Inferior parietal cortex (tissue), 1 donor: Measurements from ENCODE around the gene COL23A1.

Experiments
- DNase-seq: peaks from one replicate; pipeline ENCODE4 v3.0.0-alpha.2; 2016; ENCODE audit errors: extremely low spot score

The COL23A1 gene

DNA sequence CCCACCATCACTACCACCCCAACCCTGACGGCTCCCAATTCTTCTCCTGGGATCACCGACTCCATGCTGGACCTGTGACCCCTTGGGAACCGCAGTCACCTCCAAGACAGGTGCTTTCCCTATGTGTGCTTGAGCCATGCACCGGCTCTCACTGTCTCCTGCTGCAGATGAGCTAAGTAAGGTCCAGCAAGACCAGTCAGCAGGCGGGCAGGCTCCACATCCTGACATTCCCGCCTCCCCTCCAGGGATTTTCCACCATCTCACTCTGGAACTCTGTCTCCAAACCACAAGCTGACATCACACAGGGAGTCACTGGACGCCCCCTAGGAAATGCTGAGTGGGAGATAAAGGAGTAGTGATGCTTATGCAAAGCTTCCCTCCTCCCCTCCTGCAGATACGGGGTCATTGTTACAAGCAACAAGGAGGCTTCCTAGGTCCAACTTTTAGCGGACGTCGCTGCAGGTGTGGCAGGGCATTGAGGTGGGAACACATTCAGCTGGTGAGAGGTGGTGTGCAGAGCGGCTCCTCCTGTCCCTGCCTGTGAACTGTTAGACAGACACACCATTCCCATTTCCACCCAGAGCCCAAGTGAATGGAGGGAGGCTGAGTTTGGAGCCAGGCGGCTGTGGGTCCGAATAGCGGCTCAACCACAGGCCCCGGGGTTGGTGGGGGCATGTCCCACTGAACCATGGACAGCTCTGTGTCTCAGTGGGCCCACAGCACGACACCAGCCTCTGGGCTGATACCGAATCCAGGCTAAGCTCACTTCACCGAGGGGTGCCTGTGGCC, 228.3 kb downstream of the COL23A1 start:
- no peak for DNase-seq

GRCh38 chr5:178360926-178361235, 229.3 kb downstream of the COL23A1 start:
- DNase-seq, result no peak

GRCh38 chr5:178360222-178360925, 229.8 kb downstream of the COL23A1 start:
- no peak for DNase-seq

GRCh38 chr5:178359738-178360137, 230.5 kb downstream of the COL23A1 start:
- DNase-seq, result no peak

DNA sequence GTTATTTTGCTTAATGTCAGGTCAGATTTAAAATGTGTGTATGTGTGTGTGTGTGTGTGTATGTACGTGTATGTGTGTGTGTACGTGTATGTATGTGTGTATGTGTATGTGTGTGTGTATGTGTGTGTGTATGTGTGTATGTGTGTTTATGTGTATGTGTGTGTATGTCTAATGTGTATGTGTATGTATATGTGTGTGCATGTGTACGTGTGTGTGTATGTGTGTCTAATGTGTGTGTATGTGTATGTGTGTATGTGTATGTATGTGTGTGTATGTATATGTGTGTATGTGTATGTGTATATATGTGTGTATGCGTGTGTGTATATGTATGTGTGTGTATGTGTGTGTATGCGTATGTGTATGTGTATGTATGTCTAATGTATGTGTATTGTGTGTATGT, 232.5 kb downstream of the COL23A1 start:
- DNase-seq, result no peak

DNA sequence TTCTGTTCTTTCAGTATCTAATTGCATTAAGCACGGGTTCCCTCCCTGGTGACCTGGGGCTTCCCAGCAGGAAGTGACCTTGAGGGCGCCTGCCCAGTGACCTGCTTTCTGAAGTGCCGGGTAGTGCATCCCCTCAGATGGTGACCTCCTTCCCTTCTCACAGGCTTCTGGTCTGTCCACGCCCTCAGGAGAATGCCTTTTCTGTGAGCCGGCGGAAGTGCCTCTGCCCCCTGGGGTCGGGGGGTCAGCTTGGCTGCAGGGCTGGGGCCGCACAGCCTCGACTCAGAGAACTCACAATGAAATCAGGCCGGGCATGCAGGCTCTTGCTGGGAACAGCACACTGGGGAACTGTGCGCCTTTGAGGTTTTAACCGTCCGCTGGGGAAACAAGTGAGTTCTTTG, 233.1 kb downstream of the COL23A1 start:
- DNase-seq, result no peak

DNA sequence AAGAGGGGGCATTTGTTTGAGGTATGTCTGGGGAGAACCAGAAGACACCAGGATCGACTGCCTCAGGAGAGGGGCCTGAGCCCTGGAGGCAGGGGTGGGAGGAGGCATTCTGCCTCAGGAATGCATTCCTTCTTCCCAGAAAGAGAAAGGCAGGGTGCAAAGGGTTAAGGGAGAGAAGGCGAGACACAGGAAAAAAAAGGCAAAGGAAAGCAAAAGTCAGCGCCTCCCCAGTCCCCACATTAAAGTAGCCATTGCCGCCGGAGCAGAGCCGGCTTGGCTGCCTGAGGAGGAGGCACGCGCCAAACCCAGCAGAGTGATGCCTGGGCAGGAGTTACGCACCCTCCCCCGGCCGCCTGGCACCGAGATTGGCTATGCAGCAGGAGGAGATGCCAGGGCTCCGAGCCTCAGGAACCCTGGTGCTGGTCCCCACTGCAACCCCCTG, 233.7 kb downstream of the COL23A1 start:
- no peak for DNase-seq

DNA sequence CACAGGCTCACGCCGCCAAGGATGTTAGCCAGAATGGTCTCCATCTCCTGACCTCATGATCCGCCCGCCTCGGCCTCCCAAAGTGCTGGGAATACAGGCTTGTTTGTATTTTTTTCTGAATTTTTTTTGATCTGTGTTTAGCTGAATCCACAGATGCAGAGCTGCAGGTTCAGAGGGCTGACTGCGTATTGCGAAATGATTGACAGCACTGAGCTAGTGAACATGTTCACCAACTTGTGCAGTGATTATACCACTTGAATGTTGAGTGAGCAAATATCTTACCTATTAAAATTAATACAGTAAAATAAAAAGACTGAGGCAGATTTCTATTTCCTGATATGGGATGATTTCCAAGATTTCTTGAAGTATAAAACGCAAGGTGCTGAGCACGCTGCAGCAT, 234.5 kb downstream of the COL23A1 start:
- DNase-seq, result no peak

DNA sequence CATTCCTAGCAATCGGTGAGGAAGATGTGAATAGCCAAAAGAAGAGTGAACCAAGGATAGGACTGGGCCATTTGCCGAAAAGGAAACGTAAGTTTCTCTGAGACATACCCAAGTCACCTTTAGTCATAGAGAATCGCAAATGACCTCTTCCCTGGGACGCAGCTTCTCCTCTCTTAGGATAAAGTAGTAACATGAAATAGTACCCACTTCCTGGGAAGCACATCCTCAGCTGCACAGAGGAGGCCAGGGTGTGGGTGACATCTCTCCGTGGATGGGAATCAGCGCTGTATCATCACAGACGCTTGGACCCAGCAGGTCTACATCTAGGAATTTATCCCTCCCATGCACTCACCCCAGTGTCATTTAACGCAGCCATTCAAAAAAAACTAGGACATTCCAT, 236.7 kb downstream of the COL23A1 start:
- DNase-seq, result no peak

- no peak for DNase-seq
These were observed 238.2 kb downstream of the COL23A1 start for GRCh38 chr5:178352035-178352349.

DNA sequence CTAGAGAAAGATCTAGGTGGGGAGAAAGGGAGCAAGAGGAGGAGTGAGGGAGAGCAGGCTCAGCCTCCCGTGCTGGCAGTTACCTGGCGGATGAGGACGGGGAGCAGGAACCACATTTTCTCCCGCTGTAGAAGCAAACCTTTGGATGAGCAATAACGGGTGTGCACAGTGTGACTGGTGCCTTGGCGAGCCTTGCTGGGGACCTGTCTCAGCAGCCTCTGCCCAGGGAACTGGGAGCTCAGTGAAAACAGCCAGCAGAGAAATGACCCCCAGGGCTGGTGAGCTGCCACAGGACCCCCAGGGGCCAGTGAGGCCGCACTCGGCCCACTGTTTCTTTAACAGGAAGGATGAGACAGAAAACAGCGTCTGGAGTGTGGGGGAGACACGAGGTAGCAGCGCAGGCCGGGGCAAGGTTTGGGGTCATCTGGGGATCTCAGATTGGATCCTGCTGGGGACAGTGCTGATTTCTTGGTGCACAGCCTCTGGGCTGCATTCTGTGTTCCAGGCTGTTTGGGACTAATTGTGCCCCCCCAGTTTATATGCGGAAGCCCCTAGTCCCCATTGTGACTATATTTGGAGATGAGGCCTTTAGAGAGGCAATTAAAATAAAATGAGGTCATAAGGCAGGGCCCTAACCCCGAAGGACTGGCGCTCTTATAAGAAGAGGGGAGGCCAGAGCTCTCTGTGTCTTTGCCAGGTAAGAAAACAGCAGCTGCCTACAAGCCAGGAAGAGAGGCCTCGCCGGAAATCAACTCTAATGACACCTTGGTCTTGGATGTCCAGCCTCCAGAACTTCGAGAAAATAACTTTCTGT, 238.8 kb downstream of the COL23A1 start:
- no peak for DNase-seq

GRCh38 chr5:178350361-178351220, 239.6 kb downstream of the COL23A1 start:
- no peak for DNase-seq

GRCh38 chr5:178349625-178350353, 240.4 kb downstream of the COL23A1 start:
- no peak for DNase-seq

DNA sequence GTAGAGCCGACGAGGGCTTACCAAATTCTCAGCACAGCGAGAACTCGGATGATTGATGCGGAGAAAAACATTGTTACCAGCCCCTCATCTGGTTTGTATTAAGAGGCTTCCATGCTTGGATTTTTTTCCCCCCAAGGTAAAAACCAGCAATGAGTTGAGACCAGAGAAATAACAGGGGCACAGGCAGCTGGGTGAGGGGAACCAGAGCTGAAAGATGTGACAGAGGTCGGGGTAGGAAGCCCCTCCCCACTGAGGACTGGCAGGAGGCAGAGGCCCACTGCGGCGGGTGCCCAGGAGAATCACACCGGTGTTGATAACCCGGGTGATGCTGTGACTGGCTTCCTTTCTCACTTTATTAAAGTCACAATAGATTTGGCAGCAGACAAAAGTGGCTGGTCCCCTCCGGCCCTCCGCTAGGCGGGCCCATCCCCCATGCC, 241.1 kb downstream of the COL23A1 start:
- no peak for DNase-seq

GRCh38 chr5:178348356-178349074, 241.7 kb downstream of the COL23A1 start:
- no peak for DNase-seq

GRCh38 chr5:178347956-178348355, 242.2 kb downstream of the COL23A1 start:
- no peak for DNase-seq

GRCh38 chr5:178346607-178347334, 243.4 kb downstream of the COL23A1 start:
- peak; percentile 65 for DNase-seq

- DNase-seq, result no peak
These were observed 246.9 kb downstream of the COL23A1 start for GRCh38 chr5:178343306-178343705.

GRCh38 chr5:178341851-178342140, 248.4 kb downstream of the COL23A1 start:
- no peak for DNase-seq
